ENCODE results near the gene OR9Q2. TPM values are rescaled to one million over a fixed set of nuclear protein-coding genes. Genes with fewer than 3 reads are reported as not detected.

The OR9Q2 gene
- total RNA-seq (not detected), polyA plus RNA-seq (not detected), total RNA-seq (0 to 0.09 (median 0) reads per million in 6 experiments)

- peak within 1 kb of the TSS in 1 of 10 donors; percentile 23 for H3K4me3 Mint-ChIP-seq
- no peaks in the 10 kb centered on the region for H3K36me3 Mint-ChIP-seq
- no peak for ATAC-seq
- H3K9me3 Mint-ChIP-seq: no peaks in the 10 kb centered on the region
- no peaks in the 10 kb centered on the region for H3K4me1 Mint-ChIP-seq
- H3K27me3 Mint-ChIP-seq: peaks cover 0 to 4% (median 0%) of the 10 kb centered on the region in 5 donors
- no peak within 1 kb of the TSS for H3K27ac Mint-ChIP-seq
- POLR2A ChIA-PET: no interaction called here
- no peak for DNase-seq
These were observed at the start of gene OR9Q2 for GRCh38 chr11:58188770-58189169. Gene OR9Q2 (plus strand): TSS chr11:58189070. CDS start chr11:58190491, 1,421 bp downstream.

GRCh38 chr11:58142761-58143160, 46.1 kb upstream of the OR9Q2 start:
- H3K27ac Mint-ChIP-seq: no peak overlapping the region
- H3K9me3 Mint-ChIP-seq: peaks cover 0 to 9% (median 0%) of the 10 kb centered on the region in 9 donors
- no peak for ATAC-seq
- no peaks in the 10 kb centered on the region for H3K4me1 Mint-ChIP-seq
- H3K4me3 Mint-ChIP-seq: no peak overlapping the region
- no peaks in the 10 kb centered on the region for H3K36me3 Mint-ChIP-seq
- POLR2A ChIA-PET: no interaction called here
- peaks cover 7 to 34% (median 11%) of the 10 kb centered on the region in 5 donors for H3K27me3 Mint-ChIP-seq
- no peak for DNase-seq

GRCh38 chr11:58152781-58153180, 36.1 kb upstream of the OR9Q2 start:
- Mint-ChIP-seq H3K4me3 (no peak overlapping the region), H3K4me1 (no peaks in the 10 kb centered on the region), H3K27me3 (peaks cover 0 to 31% (median 6%) of the 10 kb centered on the region in 5 donors), H3K9me3 (peaks cover 0 to 4% (median 0%) of the 10 kb centered on the region in 9 donors), H3K36me3 (no peaks in the 10 kb centered on the region), H3K27ac (no peak overlapping the region)
- POLR2A ChIA-PET: no interaction called here
- ATAC-seq (no peak), DNase-seq (no peak)

- Mint-ChIP-seq H3K27me3 (peaks cover 0 to 5% (median 0%) of the 10 kb centered on the region in 5 donors), H3K36me3 (peaks cover 0 to 15% (median 0%) of the 10 kb centered on the region in 3 donors), H3K9me3 (peaks cover 0 to 6% (median 0%) of the 10 kb centered on the region in 9 donors), H3K27ac (no peak overlapping the region), H3K4me1 (peaks cover 0 to 1% (median 0%) of the 10 kb centered on the region in 4 donors), H3K4me3 (no peak overlapping the region)
- ATAC-seq (no peak), DNase-seq (no peak)
- POLR2A ChIA-PET: no interaction called here
These were observed 24.5 kb upstream of the OR9Q2 start for GRCh38 chr11:58164389-58164788.

- no peaks in the 10 kb centered on the region for H3K4me1 Mint-ChIP-seq
- peaks cover 0 to 5% (median 0%) of the 10 kb centered on the region in 5 donors for H3K27me3 Mint-ChIP-seq
- POLR2A ChIA-PET: no interaction called here
These were observed 23.9 kb upstream of the OR9Q2 start for GRCh38 chr11:58164990-58165389.

GRCh38 chr11:58165504-58166106, 23.3 kb upstream of the OR9Q2 start:
- Mint-ChIP-seq H3K36me3 (peaks cover 0 to 2% (median under 1%) of the 10 kb centered on the region in 3 donors), H3K9me3 (peaks cover 0 to 4% (median 0%) of the 10 kb centered on the region in 9 donors), H3K27ac (no peak overlapping the region), H3K4me3 (no peak overlapping the region), H3K27me3 (peaks cover 0 to 4% (median under 1%) of the 10 kb centered on the region in 5 donors), H3K4me1 (no peaks in the 10 kb centered on the region)
- POLR2A ChIA-PET: no interaction called here
- no peak for ATAC-seq
- DNase-seq: no peak

More at GRCh38 chr11:58164990-58165389, 23.9 kb upstream of the OR9Q2 start:
- Mint-ChIP-seq H3K9me3 (peaks cover 0 to 3% (median 0%) of the 10 kb centered on the region in 9 donors), H3K4me3 (no peak overlapping the region), H3K27ac (no peak overlapping the region), H3K36me3 (peaks cover 0 to 9% (median 0%) of the 10 kb centered on the region in 3 donors)
- ATAC-seq (no peak), DNase-seq (no peak)

GRCh38 chr11:58177409-58178054, 11.3 kb upstream of the OR9Q2 start:
- POLR2A ChIA-PET: no interaction called here
- Mint-ChIP-seq H3K4me1 (no peaks in the 10 kb centered on the region), H3K9me3 (peaks cover 0 to 5% (median 0%) of the 10 kb centered on the region in 9 donors), H3K27ac (no peak overlapping the region), H3K4me3 (no peak overlapping the region), H3K27me3 (peaks cover 7 to 46% (median 28%) of the 10 kb centered on the region in 5 donors), H3K36me3 (no peaks in the 10 kb centered on the region)
- no peak for ATAC-seq
- no peak for DNase-seq

- POLR2A ChIA-PET: no interaction called here
- H3K4me1 Mint-ChIP-seq: no peaks in the 10 kb centered on the region
- no peaks in the 10 kb centered on the region for H3K36me3 Mint-ChIP-seq
- H3K9me3 Mint-ChIP-seq: peaks cover 0 to 4% (median 0%) of the 10 kb centered on the region in 9 donors
- H3K27me3 Mint-ChIP-seq: peaks cover 7 to 46% (median 28%) of the 10 kb centered on the region in 5 donors
- no peak for ATAC-seq
- peak overlapping the region in 1 of 10 donors; percentile 7 for H3K27ac Mint-ChIP-seq
- no peak for DNase-seq
- no peak overlapping the region for H3K4me3 Mint-ChIP-seq
These were observed 10.4 kb upstream of the OR9Q2 start for GRCh38 chr11:58178444-58178843.

- H3K4me3 Mint-ChIP-seq: no peak overlapping the region
- H3K27me3 Mint-ChIP-seq: peaks cover 7 to 46% (median 28%) of the 10 kb centered on the region in 5 donors
- ATAC-seq (no peak), DNase-seq (no peak)
- peaks cover 0 to 1% (median 0%) of the 10 kb centered on the region in 9 donors for H3K9me3 Mint-ChIP-seq
- no peaks in the 10 kb centered on the region for H3K4me1 Mint-ChIP-seq
- peak overlapping the region in 2 of 10 donors; percentile 40 to 74 for H3K27ac Mint-ChIP-seq
- H3K36me3 Mint-ChIP-seq: no peaks in the 10 kb centered on the region
- POLR2A ChIA-PET: no interaction called here
These were observed 9.2 kb upstream of the OR9Q2 start for GRCh38 chr11:58179648-58180047.

GRCh38 chr11:58186938-58187337, 1.9 kb upstream of the OR9Q2 start:
- Mint-ChIP-seq H3K4me1 (no peaks in the 10 kb centered on the region), H3K27ac (no peak overlapping the region), H3K36me3 (no peaks in the 10 kb centered on the region), H3K9me3 (no peaks in the 10 kb centered on the region), H3K4me3 (no peak overlapping the region), H3K27me3 (peaks cover 0 to 4% (median 0%) of the 10 kb centered on the region in 5 donors)
- no peak for ATAC-seq
- POLR2A ChIA-PET: no interaction called here
- DNase-seq: no peak

GRCh38 chr11:58192229-58192628, 3.4 kb downstream of the OR9Q2 start:
- H3K4me3 Mint-ChIP-seq: no peak overlapping the region
- H3K9me3 Mint-ChIP-seq: peaks cover 0 to 12% (median 3%) of the 10 kb centered on the region in 9 donors
- H3K36me3 Mint-ChIP-seq: peaks cover 0 to 6% (median 4%) of the 10 kb centered on the region in 3 donors
- POLR2A ChIA-PET: no interaction called here
- H3K4me1 Mint-ChIP-seq: no peaks in the 10 kb centered on the region
- ATAC-seq (no peak), DNase-seq (no peak)
- H3K27me3 Mint-ChIP-seq: peaks cover 0 to 4% (median 0%) of the 10 kb centered on the region in 5 donors
- H3K27ac Mint-ChIP-seq: no peak overlapping the region

GRCh38 chr11:58193391-58193790, 4.5 kb downstream of the OR9Q2 start:
- DNase-seq (no peak), ATAC-seq (no peak)
- no peak overlapping the region for H3K27ac Mint-ChIP-seq
- no peak overlapping the region for H3K4me3 Mint-ChIP-seq
- peaks cover 0 to 12% (median 12%) of the 10 kb centered on the region in 3 donors for H3K36me3 Mint-ChIP-seq
- no peaks in the 10 kb centered on the region for H3K4me1 Mint-ChIP-seq
- POLR2A ChIA-PET: no interaction called here
- peaks cover 0 to 4% (median 0%) of the 10 kb centered on the region in 5 donors for H3K27me3 Mint-ChIP-seq
- H3K9me3 Mint-ChIP-seq: peaks cover 0 to 23% (median 10%) of the 10 kb centered on the region in 9 donors

- H3K36me3 Mint-ChIP-seq: peaks cover 0 to 15% (median 12%) of the 10 kb centered on the region in 3 donors
- POLR2A ChIA-PET: no interaction called here
- peaks cover 0 to 3% (median 0%) of the 10 kb centered on the region in 5 donors for H3K27me3 Mint-ChIP-seq
- H3K27ac Mint-ChIP-seq: no peak overlapping the region
- peaks cover 0 to 30% (median 12%) of the 10 kb centered on the region in 9 donors for H3K9me3 Mint-ChIP-seq
- no peak for DNase-seq
- H3K4me1 Mint-ChIP-seq: no peaks in the 10 kb centered on the region
- H3K4me3 Mint-ChIP-seq: no peak overlapping the region
- ATAC-seq: no peak
These were observed 7.1 kb downstream of the OR9Q2 start for GRCh38 chr11:58195939-58196338.
